Measurements from ENCODE around the gene FAM227B.
"Not testable (repeated sequence)": the region's sequence is repeated elsewhere in the genome, so short reads cannot be mapped to it uniquely, and the experiment has no call there.

The FAM227B gene

DNA sequence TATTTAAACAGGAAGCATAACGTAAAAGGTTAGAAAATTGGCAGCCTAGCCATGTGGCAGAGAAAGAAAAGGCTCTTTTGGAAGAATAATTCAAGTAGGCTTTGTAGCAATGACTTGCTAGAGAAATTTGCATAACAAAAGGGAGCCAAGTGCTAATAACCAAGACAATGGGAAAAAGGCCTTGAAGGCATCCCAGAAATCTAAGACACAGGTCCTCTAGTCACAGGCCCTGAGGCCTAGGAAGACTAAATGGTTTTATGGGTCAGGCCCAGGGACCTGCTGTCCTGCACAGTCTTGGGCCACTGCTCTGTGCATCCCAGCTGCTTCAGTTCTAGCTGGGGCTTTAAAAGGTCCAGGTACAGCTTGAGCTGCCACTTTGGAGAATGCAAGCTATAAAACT is 119.0 kb downstream of the FAM227B start:
- peak in 1 of 10 donors; percentile 49 for DNase-seq

GRCh38 chr15:49495993-49496753 is 124.4 kb downstream of the FAM227B start:
- DNase-seq = no peak

More for the DNA sequence above, 119.0 kb downstream of the FAM227B start:
- intact Hi-C loops (cut with DNase I) = no loop called here

DNA sequence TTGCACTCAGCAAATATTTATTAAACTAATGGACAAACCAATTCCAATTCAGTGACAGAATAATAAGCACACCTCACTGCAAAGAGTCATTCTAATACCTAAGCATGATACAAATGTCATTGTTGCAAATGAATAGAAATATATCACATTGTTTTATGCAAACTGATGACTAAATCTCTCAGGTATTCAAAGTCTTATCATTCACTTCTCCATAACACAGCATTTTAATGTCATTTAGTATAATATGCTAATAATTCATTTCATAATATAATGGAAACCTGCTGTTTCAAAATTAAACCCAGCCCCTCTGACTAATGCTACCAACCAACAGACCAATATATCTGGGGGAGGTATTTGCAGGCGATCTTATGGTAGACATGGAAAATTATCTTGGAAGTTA is 125.8 kb downstream of the FAM227B start:
- DNase-seq = no peak
- intact Hi-C loops (cut with DNase I) = no loop called here

More at GRCh38 chr15:49495993-49496753, 124.4 kb downstream of the FAM227B start:
- intact Hi-C loops (cut with DNase I) = no loop called here

DNA sequence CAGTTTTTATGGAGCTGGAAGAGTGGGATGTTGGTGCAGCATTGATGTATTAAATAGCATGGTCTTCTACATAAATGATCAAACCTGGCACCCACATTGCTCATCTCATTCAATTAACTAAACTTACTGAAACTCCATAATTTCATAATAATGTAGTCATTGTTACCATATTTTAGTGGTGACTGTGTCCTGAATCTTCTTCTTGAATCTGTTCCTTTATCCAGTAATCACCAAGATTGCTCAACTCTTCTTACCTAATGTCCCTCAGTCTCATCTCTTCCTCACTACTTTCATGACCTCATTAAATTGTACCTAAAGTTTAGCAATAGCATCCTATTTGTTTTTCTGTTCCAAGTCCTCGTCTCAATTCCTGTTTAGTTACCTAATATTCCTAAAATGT is 127.8 kb downstream of the FAM227B start:
- DNase-seq = no peak
- intact Hi-C loops (cut with DNase I) = no loop called here

DNA sequence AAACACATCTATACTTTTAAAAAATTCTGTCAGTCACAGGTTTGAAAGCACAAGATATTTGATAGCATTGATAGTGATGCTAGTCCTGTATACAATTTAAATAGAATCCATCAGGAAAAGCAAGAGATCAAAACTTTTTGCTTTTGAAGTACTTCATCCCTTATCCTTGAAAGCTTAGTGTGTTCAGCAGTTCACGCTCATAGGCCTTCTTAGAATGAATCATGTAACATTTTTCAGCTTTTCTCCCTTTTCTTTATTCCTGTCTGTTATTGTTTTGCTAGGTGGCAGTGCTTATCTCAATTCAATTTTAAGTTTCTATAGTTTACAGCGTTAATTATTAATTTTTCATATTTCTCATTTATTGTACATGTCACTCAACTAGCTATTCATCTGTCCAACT is 128.5 kb downstream of the FAM227B start:
- DNase-seq = no peak
- intact Hi-C loops (cut with DNase I) = no loop called here

DNA sequence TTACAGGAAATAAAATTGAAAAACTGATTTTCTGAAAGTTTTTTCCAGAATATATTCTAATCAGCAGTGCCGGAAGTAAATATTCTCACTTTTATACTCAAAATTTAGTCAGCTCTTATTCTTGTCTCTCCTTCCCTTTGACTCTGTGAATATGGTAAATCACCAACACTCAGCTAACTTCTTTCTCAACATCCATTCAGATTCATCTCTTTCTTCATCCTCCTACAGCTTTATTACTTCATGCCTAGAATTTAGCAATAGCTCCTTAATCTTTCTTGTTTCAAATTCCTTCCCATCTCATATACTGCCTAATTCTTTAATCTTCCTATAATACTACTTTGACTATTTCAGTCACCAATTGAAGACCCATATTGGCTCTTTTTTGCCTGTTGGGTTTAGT is 129.7 kb downstream of the FAM227B start:
- no peak for DNase-seq
- intact Hi-C loops (cut with DNase I) = no loop called here

GRCh38 chr15:49485401-49485800 is 135.2 kb downstream of the FAM227B start:
- intact Hi-C loops (cut with DNase I); DNase-seq: not testable (repeated sequence)

DNA sequence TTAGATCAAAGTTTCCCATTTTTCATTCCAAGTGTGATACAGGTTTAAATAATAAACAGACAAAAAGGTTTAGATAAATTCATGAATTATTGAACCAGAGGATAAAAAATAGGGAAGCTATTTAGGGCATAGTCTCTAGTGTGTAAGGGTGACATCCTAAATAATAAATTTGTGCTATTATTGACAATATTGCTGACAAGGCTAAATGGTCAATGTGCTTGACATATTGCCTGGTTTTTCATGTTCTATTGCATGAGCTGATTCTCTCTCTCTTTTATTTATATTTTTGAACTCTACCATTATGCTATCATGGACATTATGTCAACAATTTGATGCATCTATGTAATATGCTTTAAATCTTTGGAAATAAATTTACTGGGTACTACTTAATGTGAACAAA is 141.6 kb downstream of the FAM227B start:
- DNase-seq; intact Hi-C loops (cut with DNase I): not testable (repeated sequence)

- intact Hi-C loops (cut with DNase I); DNase-seq: not testable (repeated sequence)
These were observed 142.6 kb downstream of the FAM227B start for GRCh38 chr15:49478021-49478420.

GRCh38 chr15:49473031-49473430 is 147.6 kb downstream of the FAM227B start:
- DNase-seq = no peak
- intact Hi-C loops (cut with DNase I) = no loop called here

- no peak for DNase-seq
- intact Hi-C loops (cut with DNase I) = no loop called here
These were observed 148.3 kb downstream of the FAM227B start for GRCh38 chr15:49472338-49472737.

GRCh38 chr15:49471733-49472132 is 148.9 kb downstream of the FAM227B start:
- intact Hi-C loops (cut with DNase I) = no loop called here

DNA sequence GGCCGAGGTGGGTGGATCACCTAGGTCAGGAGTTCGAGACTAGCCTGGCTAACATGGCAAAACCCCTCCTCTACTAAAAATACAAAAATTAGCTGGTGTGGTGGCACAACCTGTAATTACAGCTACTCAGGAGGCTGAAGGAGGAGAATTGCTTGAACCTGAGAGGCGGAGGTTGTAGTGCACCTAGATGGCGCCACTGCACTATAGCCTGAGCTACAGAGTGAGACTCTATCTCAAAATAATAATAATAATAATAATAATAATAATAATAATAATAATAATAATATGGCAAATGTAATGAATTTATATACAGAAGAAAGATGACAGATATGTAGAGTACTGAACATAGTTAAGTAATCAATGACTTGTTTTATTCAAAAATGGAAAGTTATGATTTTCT is 149.4 kb downstream of the FAM227B start:
- intact Hi-C loops (cut with DNase I) = not testable (repeated sequence)
- peak in 1 of 10 donors; percentile 55 for DNase-seq

More at GRCh38 chr15:49471733-49472132, 148.9 kb downstream of the FAM227B start:
- DNase-seq = no peak

DNA sequence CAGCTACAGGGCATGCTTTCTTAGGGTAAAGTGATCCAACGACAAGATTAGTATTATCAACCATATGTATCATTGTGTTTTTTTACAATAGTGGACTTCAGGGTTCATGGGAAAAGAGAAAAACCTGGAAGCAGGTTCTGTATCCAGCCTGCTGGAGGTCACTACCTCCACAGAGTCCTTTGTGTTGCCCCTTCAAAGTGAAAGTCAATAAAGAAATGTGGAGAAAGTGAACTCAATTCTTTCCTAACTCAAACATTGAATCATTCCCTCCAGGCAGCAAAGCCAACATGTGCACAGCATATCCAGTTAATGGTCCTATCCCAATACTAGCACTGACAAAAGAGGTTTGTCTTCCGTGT is 152.2 kb downstream of the FAM227B start:
- intact Hi-C loops (cut with DNase I) = no loop called here
- no peak for DNase-seq

GRCh38 chr15:49467746-49468480 is 152.7 kb downstream of the FAM227B start:
- intact Hi-C loops (cut with DNase I) = no loop called here
- no peak for DNase-seq

- intact Hi-C loops (cut with DNase I) = no loop called here
- DNase-seq = no peak
These were observed 154.5 kb downstream of the FAM227B start for GRCh38 chr15:49466119-49466518.

DNA sequence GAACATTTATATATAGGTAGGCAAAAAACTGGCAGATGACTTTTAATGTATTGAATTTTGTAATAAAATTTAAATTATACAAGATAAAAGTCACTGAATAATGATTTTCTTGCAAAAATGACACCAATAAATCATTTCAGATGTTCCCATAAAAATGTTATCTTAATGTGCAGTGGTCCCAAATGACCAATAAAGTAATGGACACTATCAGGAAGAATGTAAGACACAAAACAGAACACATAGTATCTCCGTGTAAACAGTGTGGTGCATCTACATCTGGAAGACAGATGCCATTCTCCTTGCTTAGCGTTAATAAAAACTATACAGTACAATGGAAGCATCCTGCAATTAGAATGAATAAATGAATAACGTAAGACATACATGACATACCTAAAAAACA is 156.1 kb downstream of the FAM227B start:
- intact Hi-C loops (cut with DNase I) = no loop called here
- no peak for DNase-seq

DNA sequence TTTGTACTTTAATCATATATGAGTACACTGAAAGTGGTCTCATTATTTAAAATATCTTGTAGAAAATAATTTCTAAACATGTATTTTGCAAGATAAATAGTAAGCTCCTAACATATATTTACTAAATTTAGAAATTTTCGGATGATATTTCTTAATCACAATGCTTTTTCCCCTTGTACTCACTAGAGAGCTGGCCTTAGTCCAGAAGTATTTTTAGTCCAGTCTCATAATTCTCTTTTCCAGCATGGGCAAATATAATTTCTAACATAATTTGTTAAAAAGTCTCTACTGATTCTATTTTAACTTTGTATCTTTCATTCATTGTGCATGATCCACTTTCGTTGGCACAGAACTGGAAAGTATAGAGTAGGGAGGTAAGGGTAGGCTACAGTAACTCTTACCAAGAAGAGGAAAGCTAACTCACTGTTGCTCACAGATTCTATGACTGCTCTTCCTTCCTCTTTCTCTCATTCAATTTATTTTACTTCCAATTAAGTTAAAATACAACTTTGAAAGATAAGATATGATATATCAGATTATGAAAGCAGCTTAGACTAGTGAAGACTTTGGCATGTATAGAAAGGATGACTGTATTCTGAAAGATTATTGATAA is 158.3 kb downstream of the FAM227B start:
- intact Hi-C loops (cut with DNase I) = no loop called here
- DNase-seq = no peak

DNA sequence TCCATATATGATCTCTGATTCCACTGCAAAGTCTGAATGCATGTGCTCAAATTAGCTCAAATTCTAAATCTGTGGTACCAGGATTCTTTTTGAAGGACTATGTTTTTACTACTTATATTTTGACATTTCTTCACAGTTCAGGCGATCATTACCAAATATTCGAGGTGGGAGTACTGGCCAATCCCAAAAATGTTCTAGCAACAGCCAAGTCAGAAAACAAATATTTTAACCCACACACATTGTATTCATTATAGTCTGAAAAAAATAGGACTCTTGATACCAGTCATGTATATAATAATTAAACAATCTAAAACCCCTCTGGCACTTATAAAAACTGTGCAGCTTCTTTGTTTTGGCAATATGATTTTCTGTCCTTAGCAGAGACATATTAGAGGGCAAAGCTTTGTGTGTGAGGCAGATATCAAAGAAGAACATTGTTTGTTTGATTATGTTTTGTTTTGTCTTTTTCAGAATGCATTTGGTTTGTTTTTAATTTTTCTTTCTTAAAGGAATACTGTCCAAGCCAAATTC is 160.1 kb downstream of the FAM227B start:
- intact Hi-C loops (cut with DNase I) = no loop called here
- no peak for DNase-seq

- intact Hi-C loops (cut with DNase I) = no loop called here
These were observed 162.5 kb downstream of the FAM227B start for GRCh38 chr15:49458145-49458544.

GRCh38 chr15:49456166-49456565 is 164.5 kb downstream of the FAM227B start:
- intact Hi-C loops (cut with DNase I) = no loop called here
- no peak for DNase-seq

More at GRCh38 chr15:49458145-49458544, 162.5 kb downstream of the FAM227B start:
- no peak for DNase-seq
